GM21423 (cell line): ENCODE measurements around the gene TAF15.

Source experiments
- ATAC-seq: cut with Tn5 transposase; IDR thresholded peaks from one replicate; pipeline ENCODE4 v1.9.1; 2021; ENCODE audit warnings: mild to moderate bottlenecking, moderate library complexity; ENCODE audit not compliant: unreplicated experiment

The TAF15 gene

DNA sequence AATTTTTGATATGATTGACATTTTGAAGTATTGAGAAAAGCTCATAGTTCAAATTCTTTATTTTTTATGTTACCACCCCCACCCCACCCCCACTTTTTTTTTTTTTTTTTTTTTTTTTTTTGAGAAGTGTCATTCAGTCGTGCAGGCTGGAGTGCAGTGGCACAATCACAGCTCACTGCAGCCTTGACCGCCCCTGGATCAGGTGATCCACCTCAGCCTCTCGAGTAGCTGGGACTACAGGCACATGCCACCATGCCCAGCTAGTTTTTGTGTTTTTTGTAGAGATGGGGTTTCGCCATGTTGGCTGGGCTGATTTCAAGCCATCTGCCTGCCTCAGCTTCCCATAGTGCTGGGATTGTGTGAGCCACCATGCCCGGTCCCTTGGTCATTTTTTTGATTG is 7.4 kb downstream of the TAF15 start:
- no peak for ATAC-seq

DNA sequence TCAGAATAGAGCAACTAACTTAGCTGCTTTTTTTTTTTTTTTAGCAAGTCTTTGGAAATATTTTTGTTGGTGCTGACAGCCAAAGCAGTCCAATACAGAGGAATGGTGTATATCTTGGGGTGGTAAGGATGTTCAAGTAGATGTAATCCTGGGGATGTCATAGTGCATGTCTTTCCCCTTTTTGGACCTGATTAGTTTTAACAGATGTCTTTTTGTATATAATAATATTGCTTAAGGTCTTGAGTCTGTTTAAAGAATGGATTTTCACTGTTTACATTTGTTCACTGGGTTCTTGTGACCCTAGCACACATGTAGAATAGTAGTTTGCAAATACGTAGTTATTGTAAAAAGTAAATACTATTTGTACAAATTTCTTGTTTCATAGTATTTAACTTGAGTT is 7.9 kb downstream of the TAF15 start:
- no peak for ATAC-seq

DNA sequence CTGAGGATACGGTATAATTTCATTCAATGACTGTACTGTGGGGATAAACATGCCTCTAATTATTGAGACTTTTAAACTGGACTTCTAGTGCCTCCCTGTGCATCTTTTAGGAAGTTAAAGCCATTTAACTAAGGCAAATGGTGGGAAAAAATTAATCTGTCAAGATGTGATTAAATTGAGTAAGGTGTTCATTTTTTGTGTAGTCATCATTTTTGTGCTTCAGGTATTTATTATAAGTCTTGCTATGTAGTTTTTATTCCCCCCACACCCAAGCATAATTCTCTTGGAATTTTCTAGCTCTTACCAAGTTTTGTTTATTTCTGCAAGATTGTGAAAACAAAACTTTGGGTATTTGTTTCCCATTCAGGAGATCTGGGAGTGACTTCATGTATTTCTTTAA is 10.2 kb downstream of the TAF15 start:
- ATAC-seq = no peak

DNA sequence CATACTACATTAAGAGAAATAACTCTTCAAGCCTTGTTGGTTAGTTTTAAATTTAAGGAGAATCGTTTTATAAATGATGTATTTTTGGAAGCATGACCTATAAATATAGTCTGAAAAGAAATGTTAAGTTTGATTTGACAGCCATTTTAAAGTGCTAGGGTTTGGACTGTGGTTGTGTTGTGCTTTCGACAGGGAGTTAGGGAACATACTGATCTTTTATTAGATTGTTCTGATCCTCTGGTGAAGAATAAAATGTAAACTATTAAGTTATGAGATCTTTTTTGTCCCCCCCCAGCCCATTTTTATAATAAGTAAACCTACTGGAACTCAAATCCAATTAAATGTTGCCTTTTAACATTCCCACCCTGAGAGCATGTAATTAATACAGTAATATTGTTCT is 12.0 kb downstream of the TAF15 start:
- no peak for ATAC-seq

DNA sequence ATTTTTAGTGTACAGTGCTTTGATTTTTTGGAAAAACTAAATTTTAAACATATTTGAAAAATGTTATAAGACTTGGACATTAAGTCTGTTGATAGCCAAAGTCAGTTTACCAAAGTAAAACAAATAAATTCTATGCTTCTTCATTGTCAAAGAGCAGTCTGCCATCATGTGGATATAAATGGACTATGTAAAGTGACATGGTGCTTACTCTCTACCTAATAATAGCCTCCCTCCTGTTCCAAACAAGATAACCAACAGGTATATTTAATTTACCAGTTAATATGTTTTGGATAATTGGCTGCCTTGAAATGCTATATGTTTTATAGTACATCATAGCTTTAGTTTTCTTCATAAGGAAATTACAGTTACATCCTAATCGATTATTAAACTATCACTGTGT is 15.9 kb downstream of the TAF15 start:
- ATAC-seq = no peak

DNA sequence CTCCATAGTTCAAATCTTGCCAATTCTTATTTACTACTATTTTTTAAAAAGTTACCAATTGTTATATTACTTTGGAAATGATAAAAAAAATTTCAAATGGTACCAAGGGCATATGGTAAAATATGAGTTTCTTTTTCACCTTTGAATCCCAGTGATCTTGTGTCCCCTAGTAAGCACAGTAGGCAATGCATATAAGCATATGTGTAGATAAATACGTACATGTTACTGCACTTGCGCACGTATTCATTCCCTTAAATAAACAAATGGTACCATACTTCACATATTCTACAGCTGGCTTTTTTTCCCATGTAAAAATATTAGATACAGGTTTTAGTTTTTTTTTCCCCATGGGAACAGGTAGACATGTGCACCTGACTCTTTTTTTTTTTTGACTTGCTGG is 31.8 kb downstream of the TAF15 start:
- ATAC-seq = no peak

DNA sequence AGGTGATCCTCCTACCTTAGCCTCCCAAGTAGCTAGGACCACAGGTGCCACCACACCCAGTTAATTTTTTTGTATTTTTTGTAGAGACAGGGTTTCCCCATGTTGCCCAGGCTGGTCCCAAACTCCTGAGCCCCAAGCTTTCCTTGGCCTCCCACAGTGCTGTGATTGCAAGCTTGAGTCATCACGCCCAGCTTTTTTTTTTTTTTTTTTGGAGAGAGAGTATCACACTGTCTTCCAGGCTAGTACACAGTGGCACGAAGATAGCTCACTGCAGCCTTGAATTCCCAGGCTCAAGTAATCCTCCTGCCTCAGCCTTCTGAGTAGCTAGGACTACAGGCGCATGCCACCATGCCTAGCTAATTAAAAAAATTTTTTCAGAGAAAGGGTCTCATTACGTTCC is 32.2 kb downstream of the TAF15 start:
- ATAC-seq = no peak

DNA sequence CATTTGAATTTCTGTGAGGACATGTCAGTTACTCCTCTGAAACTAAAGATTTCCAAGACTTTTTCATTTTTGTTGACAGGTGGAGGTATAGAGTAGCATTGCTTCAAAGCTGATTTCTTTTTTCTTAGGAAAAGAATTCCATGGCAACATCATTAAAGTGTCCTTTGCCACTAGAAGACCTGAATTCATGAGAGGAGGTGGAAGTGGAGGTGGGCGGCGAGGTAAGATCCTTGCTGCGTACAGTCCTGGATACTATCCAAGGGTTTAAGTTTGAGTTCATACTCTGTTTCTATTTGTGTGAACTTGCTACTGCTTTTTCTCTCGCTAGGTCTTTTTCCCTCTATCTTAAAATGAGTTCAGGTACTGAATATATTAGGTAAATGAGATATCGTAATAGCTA is 33.0 kb downstream of the TAF15 start:
- ATAC-seq = no peak

DNA sequence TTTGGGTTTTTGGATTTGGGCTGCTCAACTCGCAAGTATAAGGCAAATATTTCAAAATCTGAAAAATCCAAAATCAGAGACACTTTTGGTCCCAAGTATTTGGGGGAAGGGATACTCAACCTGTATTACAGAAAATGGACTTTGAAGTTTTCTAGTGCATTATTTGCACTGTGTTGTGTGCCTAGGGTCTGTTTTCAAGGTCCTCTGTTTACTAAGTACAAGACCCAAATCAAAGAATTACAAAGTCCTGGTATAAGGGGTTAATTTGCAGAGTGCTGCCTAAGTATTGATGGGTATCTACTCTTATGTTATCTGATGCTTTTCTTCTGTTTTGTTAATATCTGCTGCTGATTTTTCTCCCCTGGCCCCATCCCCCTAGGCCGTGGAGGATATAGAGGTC is 34.4 kb downstream of the TAF15 start:
- ATAC-seq = no peak

DNA sequence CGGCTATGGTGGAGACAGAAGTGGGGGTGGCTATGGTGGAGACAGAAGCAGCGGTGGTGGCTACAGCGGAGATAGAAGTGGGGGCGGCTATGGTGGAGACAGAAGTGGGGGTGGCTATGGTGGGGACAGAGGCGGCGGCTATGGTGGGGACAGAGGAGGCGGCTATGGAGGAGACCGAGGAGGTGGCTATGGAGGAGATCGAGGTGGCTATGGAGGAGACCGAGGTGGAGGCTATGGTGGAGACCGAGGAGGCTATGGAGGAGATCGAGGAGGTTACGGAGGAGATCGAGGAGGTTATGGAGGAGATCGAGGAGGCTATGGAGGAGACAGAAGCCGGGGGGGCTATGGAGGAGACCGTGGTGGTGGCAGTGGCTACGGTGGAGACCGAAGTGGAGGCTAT is 35.3 kb downstream of the TAF15 start:
- ATAC-seq = no peak

DNA sequence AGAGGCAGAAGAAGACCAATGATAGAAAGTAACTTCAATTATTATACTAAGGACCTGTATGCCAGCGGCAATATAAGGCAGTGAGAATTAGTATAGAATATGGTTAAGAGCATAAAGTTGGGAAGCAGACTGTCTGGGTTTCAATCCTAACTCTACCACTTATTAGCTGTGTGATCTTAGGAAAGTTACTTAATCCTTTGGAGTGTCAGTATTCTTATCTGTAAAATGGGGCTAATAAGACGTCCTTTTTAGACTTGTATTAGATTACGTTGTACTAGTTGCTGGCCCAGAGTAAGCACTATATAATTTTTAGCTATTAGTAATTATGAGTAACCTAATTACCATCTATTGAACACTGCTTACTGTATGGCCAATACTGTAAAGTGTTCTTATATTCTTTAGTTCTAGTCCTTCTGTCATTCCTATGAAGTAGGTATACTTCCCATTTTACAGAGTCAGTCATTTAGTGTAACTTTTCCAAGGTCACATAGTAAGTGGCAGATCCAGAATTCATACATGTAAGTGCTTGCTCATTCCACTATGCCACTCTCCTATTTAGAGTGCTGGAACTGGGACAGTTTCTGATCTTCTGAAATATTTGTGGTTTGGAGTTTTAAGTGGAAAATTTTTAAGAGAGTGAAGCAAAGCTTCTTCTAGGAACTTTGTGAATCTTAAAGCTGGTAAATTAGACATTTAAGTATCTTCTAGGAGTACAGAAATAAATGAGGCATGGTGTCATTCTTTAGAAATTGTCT is 36.9 kb downstream of the TAF15 start:
- no peak for ATAC-seq

DNA sequence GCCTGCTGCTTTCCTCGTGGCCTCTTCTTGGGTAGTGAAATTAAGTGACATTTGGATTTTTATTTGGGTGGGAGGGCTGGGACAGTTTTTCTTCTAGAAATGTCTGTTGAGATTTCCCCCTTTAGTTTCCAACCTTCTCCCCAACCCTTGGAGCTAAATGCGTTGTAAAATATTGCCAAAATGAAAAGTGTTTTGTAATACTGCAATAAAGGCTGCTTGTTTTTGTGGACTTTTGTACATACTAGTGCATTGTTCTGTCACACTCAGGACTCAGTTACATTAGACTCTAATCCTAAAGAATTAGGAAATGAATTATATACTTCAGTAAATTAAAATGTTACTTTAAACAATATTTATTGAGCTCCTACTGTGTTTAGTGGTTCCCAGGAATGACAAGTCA is 37.7 kb downstream of the TAF15 start:
- no peak for ATAC-seq

DNA sequence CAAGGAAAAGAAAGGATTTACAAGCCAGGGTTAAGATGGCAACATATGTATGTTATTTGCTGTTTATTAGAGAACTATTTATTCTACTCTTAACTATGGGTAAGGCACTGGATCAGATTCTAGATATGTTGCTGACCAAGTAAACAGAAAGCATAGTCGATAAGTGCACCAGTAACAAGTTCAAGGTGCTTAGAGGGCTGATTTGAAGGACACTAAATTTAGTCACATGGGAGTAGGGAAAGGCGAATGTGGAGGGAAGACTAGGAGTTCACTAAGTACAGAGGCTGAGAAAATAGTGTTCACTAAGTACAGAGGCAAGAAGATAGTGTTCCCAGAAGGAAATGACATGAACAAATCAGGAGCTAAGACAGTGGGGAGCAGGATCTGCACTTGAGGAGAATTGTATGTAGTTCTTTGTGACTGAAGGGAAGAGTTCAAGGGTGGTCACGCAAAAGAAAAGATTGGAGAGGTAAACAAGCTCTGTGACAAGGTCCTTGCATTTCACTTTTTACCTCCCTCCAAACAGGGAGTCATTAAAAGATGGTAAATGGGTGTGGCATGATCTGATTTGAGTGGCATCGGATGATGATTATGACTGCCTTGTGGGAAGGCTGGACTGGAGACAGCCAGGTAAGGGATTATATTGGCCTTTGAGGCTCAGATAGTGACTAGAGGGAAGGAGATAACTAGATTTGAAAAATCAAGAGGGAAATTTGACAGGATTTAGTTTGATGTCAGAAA is 38.5 kb downstream of the TAF15 start:
- ATAC-seq = no peak

DNA sequence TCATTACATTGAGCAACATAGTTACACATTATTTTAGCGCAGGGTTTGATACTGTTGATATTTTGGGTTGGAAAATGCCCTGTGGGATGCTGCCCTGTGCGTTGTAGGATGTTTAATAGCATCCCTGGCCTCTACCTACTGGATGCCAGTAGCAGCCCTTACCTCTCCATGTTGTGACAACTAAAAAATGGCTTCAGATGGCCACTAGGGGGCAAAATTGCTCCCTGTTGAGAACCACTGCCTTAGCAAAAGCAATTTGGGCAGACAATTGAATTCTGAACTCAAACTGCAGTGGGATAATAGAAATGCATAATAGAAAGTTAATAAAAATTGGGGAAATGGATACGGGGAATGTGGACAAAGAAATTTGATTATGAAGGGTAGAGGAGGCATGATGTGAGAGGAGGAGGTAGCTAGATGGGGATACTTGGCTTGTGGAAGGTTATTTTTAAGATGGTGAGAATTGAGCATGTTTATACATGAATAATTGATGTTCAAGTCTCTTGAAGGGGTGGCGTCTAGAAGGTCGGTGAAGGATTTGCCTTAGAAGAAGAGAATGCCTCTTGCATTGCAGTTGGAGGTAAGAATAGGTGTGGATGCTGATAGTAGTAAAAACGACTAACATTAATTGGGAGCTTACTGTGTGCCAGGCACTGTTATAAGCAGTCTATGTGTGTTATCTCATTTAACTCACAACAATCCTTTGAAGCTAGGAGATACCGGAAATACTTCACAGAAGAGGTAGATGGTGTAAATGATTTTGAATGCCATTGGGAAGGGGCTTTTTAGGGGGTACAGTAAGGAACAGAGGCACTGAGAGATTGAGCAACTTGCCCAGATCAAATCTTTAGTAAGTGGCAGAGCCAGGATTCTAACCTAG is 40.4 kb downstream of the TAF15 start:
- no peak for ATAC-seq

DNA sequence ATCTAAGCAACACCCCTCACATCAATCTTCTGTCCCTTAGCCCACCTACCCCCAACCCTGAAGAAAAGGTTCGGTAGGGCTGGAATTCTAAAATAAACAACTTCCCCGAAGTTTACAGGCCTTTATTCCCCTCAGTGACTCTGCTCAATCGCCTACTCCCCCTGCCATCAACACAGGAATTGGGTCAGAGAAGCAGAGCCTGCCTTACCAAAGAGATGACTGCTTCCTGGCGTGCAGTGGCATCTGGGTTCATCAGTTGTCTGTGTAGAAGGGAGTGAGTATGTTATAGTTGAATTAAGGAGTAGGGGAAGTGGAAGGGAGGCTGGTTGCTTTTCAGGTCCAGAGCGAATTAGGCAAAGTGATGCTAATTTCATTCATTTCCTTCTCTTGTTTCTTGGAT is 46.7 kb downstream of the TAF15 start:
- ATAC-seq = no peak

DNA sequence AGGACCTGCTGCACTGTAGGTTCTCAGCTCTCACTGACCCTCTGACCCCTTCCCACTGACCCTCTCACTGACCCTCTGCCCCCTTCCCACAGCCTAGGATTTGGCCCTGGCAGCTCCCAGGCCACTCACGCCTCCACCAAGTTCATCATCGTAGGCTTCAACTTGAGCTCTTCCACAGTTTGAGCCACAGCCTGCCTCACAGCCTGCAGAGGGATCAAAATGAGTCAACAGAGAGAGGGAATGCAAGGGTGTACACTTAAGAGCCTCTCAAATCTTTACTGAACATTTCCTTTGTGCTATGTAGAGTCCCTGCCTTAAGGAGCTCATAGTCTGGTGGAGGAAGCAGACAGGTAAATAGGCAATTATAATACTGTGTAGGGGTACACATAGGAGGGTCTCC is 47.3 kb downstream of the TAF15 start:
- no peak for ATAC-seq

DNA sequence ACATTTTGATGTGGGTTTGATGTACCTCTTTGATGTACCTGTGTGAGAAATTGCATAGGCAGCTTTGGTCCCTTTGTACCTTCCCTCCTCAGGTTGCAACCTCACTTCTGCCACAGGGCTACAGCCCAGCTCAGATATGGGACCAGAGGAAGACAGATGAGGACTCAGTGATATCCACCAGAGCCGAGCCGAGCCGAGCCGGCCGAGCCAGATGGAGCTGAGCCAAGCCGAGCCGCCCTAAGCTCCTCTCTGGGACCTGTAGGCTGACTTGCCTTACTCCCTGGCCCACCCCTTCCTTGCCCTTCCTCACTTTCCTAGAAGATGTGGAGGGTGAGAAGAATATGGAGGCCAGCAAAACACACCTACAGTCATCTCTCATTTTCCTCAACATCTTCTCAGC is 55.6 kb downstream of the TAF15 start:
- ATAC-seq = no peak

DNA sequence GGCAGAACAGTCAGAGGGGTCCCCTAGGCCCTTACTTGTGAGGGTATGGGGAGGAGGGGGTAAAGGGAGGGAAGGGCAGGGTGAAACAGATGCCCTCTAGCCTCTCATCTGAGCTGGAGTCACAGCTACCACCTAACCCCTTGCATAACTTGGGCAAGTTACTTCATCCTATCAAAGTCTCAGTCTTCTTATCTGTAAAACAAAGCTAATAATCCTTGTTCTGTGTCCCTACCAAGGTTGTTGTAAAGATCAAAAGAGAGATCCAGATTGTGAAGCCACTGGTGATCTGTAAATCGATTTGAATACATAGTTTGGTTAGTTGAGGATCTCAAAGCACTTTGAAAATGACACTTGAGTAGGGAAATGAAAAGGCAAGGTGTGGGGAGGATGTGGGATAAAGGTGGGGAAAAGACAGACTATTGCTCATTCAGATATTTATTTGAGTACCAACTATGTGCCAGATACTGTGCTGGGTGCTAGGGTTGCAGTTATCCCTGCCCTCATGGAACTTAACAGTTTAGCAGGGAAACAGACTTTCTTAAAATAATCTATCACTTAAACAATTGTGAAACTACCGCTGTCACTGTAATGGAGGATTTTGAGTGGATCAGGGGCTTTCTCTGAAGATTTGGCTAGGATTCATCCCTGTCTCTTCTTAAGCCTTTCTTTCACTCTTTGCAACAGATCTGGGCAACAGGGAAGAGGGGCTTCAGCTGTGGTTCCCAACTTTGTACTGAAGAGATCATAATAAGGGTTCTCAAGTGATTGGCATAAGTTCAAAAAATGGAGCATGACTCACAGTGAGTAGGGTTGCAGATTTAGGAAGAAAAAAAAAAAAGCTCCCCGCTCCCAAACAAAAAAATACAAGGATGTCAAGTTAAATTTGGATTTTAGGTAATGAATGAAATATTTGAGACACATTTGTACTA is 56.4 kb downstream of the TAF15 start:
- ATAC-seq = no peak

DNA sequence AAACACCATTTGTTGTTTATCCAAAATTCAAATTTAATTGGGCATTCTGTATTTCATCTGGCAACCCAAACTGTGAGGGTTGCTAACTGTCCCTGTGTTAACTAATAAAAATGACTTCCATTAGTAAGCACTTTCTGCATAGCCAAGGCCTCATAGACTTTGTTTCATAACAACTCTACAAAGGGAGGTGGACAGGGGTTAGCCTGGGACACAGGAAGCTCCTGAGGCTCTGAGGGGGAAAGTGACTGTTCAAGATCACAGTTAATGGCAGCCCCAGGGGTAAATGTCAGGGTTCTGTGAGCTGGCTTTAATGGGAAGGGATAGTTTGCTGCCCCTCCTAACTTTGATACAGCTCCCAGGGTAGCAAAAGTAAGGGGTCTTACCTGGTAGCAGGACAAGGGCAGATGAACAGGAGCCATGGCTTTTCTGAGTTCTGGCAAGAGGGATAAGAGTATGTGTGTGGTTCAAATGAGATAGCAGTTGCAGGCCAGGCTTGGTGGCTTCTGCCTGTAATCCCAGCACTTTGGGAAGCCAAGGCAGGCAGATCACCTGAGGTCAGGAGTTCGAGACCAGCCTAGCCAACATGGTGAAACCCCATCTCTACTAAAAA is 57.2 kb downstream of the TAF15 start:
- ATAC-seq = no peak

DNA sequence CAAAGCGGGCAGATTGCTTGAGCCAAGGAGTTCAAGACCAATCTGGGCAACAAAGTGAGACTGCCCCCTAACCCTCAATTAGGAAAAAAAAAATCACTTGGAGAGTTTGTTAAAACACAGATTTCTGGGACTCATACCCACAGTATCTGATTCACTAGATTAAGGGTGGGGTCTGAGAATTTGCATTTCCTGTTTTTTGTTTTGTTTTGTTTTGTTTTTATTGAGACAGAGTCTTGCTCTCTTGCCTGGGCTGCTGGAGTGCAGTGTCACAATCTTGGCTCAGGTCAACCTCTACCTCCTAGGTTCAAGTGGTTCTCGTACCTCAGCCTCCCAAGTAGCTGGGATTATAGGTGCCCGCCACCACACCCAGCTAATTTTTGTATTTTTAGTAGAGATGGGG is 58.3 kb downstream of the TAF15 start:
- no peak for ATAC-seq
